Measurements from ENCODE around the gene GALNTL6.

- TF ChIP-seq POLR2A (IDR thresholded peaks at IDR 0.05; ENCODE audit: low read depth, low read length), result no peak
- TF ChIP-seq CTCF (IDR thresholded peaks at IDR 0.05; ENCODE audit: extremely low read depth in 1 of 2, insufficient read depth in 1 of 2, low read depth in 1 of 2, low read length in 2 of 2), result no peak
- TF ChIP-seq EZH2 (IDR thresholded peaks at IDR 0.05; ENCODE audit: borderline replicate concordance, low read depth, low read length, severe bottlenecking), result no peak
- TF ChIP-seq MAX (IDR thresholded peaks at IDR 0.05; ENCODE audit: insufficient read depth, insufficient read length), result no peak
- TF ChIP-seq FOS (IDR thresholded peaks at IDR 0.05; ENCODE audit: borderline replicate concordance, insufficient read depth, low read length), result no peak
- no peak for TF ChIP-seq MYC (IDR thresholded peaks at IDR 0.05; ENCODE audit: low read depth, low read length)
- TF ChIP-seq JUN (IDR thresholded peaks at IDR 0.05; ENCODE audit: borderline replicate concordance, insufficient read depth, insufficient read length, low read depth), result no peak
- TF ChIP-seq POLR2AphosphoS5 (IDR thresholded peaks at IDR 0.05; ENCODE audit: insufficient read depth, low read depth, low read length), result no peak
- no peak for TF ChIP-seq GATA2 (IDR thresholded peaks at IDR 0.05; ENCODE audit: insufficient read depth, insufficient read length, low read depth, low read length)
Measured at GRCh38 chr4:172705565-172705964, 892.4 kb downstream of the GALNTL6 start.

Measured in endothelial cell of umbilical vein (primary cell).